GM18517 (cell line): ENCODE measurements around the gene IRF9.

ENCODE experiments used
- ATAC-seq: cut with Tn5 transposase; IDR thresholded peaks from one replicate; pipeline ENCODE4 v1.9.1; 2021; ENCODE audit warnings: mild to moderate bottlenecking, moderate library complexity; ENCODE audit not compliant: unreplicated experiment

Gene IRF9

GRCh38 chr14:24160850-24161804 lies at the start of gene IRF9:
Gene IRF9 (plus strand): TSS chr14:24161265. CDS start chr14:24162145, 880 bp downstream.
- peak; percentile 79 for ATAC-seq

GRCh38 chr14:24113379-24113800 lies 47.7 kb upstream of the IRF9 start:
- no peak for ATAC-seq

- ATAC-seq, result peak; percentile 31
Observed at GRCh38 chr14:24113801-24114531, 47.1 kb upstream of the IRF9 start.

- peak; percentile 87 for ATAC-seq
Observed at GRCh38 chr14:24114532-24115421, 46.3 kb upstream of the IRF9 start, which contains the start of the genes DCAF11 and NRL. Gene DCAF11 (plus strand): TSS chr14:24114777. CDS start chr14:24115595, 818 bp downstream. Gene NRL (minus strand): TSS chr14:24114949. CDS start chr14:24082848, 32,101 bp downstream.

GRCh38 chr14:24115422-24116127 lies 45.5 kb upstream of the IRF9 start:
- ATAC-seq, result no peak

- ATAC-seq, result no peak
Observed at GRCh38 chr14:24116128-24116814, 44.8 kb upstream of the IRF9 start.

GRCh38 chr14:24117179-24117578 lies 43.9 kb upstream of the IRF9 start:
- no peak for ATAC-seq

- no peak for ATAC-seq
Observed at GRCh38 chr14:24119691-24120090, 41.4 kb upstream of the IRF9 start.

- ATAC-seq, result no peak
Observed at GRCh38 chr14:24121210-24121609, 39.9 kb upstream of the IRF9 start.

- no peak for ATAC-seq
Observed at GRCh38 chr14:24122416-24122815, 38.6 kb upstream of the IRF9 start.

- no peak for ATAC-seq
Observed at GRCh38 chr14:24122898-24123297, 38.2 kb upstream of the IRF9 start.

- no peak for ATAC-seq
Observed at GRCh38 chr14:24123424-24124417, 37.3 kb upstream of the IRF9 start.

- no peak for ATAC-seq
Observed at GRCh38 chr14:24126939-24127338, 34.1 kb upstream of the IRF9 start.

- ATAC-seq, result no peak
Observed at GRCh38 chr14:24127673-24128072, 33.4 kb upstream of the IRF9 start.

- no peak for ATAC-seq
Observed at GRCh38 chr14:24129410-24129998, 31.6 kb upstream of the IRF9 start.

- ATAC-seq, result no peak
Observed at GRCh38 chr14:24130380-24130716, 30.7 kb upstream of the IRF9 start, which contains the start of gene FITM1. Gene FITM1 (plus strand): TSS chr14:24130659. CDS start chr14:24131564, 905 bp downstream.

GRCh38 chr14:24130717-24131548 lies 30.1 kb upstream of the IRF9 start:
- no peak for ATAC-seq
